GM20431 (cell line): ENCODE data around the gene PDZD2.

Source experiments
- in situ Hi-C: fragments of 300-500 bp; cut with MseI, MboI; formaldehyde crosslinking; loops from one replicate; pipeline ENCODE4 v1.15.0; 2020; ENCODE audit warnings: low sequenced_read_pairs; ENCODE audit not compliant: unreplicated experiment

PDZD2 gene

DNA sequence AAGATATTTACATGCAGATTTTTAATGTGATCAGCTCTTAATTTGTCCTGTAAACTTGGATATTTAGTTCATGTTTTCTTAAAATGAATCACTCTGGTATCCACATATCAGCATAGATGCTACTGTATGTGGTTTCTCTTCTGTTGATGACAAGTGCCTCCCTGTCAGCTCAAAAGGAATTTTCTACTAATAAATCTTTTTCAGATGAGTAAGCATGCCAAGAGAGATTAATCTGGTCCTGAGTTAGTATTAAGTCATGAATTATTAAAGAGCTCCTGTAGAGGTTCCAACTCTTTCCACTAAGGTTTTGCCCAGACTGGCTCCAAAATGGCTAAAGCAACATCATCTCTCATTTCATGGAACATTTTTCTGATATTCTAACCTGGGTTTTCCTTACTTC, 406.0 kb downstream of the PDZD2 start:
- in situ Hi-C loops = no loop called here

DNA sequence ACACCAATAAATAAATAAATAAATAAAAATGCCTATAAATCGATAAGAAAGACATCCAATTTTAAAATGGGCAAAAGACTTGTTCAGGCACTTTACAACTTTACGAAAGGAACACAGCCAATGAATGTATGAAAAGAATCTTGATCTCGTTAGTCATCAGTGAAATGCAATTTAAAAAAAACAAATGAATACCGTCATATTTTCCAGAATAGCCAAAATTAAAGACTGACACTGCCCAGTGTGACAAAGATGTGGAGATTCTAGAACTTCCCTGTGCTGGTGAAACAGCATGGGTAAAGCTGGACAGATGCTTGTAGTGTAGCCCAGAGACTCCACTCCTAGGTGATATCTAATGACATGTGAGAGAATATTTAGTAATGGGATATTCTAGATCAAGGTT, 408.1 kb downstream of the PDZD2 start:
- in situ Hi-C loops = no loop called here

DNA sequence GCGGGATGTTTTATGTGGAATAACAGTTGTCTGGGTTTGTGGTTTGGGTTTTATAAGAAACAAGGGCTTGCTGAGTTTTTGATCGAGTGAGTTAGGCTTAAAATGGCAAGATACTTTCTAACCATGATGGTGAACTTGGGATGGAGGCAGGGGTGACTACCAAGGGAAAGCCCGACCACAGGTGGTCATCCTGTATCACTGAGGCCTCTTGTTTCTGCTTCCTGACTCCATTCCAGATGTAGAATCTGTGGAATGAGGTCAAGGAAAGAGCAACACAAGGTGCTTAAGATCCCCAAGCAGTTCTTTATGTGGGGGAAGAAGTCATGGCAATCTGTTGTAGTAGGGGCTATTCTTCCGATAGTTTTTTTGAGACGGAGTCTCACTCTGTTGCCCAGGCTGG, 412.9 kb downstream of the PDZD2 start:
- in situ Hi-C loops = loop anchor here (25.0 kb wide), 1 partner anchor 114 kb away; no protein-coding TSS in a partner anchor

DNA sequence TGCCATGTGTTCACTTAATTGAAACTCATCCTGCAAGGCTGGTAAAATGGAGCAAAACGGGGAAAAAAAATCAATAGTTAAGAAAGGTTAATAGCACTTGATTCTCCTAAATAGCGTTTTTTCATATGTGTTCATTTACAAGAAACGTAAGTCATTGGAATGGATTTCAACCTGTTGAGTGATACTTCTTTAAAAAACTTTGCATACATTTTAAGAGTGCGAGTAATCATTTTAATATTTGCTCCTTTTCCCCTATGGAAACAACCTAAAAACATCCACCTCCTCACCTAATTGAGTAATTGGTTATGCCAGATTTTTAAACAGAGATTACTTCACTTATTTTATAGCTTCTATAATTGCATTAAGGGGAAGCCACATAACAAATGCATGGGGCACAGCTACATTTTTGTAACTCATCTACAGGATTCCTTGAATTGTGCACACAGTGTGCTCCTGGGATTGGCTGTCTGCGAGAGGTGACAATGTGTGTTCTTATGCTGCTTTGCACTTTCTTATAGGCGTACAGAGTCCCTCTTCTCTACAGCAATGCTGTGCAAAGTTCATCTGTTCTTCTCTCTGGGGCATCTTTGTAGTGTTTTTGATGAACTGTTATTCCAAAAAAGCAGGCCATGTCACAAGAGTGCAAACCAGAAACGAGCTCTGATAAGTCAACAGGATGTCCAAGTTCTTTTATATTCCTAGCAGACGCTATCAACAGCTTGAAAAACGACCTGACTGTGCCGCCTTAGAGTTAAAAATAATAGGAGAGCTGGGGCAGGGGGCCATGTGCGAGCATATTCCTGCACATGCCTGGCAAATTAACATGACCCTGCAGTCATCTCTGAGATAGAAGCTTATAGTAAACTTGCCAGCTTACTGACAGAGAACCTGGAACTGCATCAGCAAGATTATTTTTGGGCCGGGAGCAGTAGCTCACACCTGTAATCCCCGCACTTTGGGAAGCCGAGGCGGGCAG, 417.2 kb downstream of the PDZD2 start:
- in situ Hi-C loops = loop anchor here (25.0 kb wide), 1 partner anchor 119 kb away; no protein-coding TSS in a partner anchor

DNA sequence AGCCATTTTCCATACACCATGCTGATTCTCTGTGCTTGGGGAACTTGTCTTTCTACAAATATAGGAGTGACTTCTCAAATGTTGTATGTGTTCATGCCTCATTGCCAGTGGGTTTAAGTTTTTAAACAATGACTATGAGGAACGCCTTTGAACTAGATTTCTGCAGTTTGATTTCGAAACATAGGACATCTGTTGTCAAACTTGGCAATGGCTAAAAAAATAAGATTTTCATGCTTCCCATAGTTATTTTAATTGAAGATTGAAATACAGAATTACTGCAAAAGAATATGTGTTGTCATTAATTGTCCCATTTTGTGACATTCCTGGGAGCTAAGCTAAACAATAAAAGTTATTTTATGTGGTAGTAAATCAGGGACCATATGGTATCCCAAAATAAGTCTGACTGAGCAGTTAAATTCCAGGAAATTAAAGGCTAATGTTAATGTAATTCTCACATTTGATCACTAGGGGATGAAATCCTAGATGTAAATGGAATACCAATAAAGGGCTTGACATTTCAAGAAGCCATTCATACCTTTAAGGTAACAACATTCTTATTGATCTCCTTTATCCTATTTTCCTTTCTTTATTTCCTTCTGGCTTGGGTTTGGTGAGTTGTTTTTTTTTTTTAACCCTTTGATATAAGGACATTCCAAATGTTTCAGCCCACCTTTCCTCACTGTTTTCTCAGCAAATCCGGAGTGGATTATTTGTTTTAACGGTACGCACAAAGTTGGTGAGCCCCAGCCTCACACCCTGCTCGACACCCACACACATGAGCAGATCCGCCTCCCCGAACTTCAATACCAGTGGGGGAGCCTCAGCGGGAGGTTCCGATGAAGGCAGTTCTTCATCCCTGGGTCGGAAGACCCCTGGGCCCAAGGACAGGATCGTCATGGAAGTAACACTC, 418.5 kb downstream of the PDZD2 start:
- in situ Hi-C loops = loop anchor here (25.0 kb wide), 1 partner anchor 120 kb away; no protein-coding TSS in a partner anchor

DNA sequence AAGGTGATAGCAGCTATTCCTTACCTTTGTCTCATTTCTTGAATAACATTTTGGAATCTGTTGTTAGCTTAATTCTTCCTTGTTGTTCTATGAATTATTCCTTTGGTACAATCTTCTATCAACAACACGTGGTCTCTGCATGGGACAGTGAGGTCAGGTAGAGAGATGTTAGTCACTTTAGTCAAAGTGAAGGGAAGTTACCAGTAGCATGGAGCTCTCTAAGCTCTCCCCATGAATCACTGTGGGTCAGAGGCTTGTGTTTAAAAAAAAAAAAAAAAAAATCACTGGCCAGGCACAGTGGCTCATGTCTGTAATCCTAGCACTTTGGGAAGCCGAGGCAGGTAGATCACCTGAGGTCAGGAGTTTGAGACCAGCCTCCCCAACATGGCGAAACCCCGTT, 419.2 kb downstream of the PDZD2 start:
- in situ Hi-C loops = loop anchor here (25.0 kb wide), 1 partner anchor 121 kb away; no protein-coding TSS in a partner anchor

DNA sequence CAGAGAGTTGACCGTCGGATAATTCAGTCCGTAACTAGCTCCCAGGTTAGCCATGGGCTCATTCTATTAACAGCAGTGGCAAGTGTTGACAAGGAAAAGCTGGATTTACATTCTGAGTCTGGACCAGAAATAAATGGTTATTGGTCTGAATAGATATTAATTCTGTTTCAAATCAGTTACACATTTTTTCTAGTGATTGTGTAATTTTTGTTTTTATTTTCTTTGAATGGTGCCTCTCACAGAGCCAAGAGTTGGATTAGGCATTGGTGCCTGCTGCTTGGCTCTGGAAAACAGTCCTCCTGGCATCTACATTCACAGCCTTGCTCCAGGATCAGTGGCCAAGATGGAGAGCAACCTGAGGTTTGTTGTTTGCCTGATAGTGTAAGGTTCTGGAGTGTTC, 420.1 kb downstream of the PDZD2 start:
- in situ Hi-C loops = loop anchor here (25.0 kb wide), 1 partner anchor 122 kb away; no protein-coding TSS in a partner anchor

DNA sequence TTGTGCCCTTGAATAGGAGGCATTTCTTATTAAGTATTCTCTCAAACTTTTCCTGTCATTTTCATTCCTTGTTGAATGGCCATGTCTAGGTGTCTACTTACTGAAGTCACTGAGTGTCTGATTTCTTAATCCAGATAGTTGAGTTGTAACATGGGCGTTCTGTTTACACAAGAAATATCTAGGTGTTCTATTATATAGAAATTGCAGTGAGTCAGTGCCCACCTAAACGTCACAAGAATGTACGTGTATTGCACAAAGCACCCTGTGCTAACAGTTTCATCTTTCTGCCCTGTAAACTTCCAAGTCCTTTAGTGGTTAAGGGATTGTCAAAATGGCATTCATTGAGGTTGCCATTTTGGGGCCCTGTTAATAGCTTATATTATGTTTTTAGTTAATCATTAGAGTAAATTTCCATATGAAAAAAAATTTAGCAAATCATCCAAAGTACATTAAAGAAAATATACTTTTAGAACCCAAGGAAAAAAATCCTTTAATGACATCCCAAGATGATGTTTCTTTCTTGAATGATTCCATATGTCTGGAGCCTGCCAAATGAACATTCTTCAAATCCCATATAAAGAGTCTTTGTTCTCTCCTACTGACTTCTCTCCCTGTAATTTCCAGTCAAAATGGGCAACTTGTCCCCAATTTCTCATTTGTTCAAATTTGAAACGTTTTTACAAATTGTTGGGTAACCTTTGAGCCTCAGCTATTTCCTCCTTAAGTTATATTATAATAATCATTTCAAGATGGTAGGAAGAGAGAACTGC, 421.0 kb downstream of the PDZD2 start:
- in situ Hi-C loops = loop anchor here (25.0 kb wide), 1 partner anchor 123 kb away; no protein-coding TSS in a partner anchor

DNA sequence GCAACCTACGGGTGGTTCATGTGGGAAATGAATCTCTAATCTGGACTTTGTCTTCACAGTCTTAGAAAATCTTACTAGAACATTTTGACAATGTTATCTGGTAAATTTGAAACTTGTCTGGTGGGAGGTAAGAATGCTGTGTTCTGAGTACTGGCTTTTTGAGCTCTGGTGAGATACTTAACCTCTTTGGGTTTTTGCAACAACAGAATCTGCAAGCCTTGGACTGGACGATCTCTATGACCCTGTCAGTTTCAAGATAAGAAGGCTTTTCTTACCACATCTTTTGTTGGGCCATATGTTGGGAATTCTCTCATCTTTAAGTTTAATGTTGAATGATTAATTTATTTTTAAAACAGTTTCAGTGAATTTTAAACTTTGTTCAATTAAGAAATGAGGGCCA, 422.3 kb downstream of the PDZD2 start:
- in situ Hi-C loops = loop anchor here (25.0 kb wide), 1 partner anchor 124 kb away; no protein-coding TSS in a partner anchor

DNA sequence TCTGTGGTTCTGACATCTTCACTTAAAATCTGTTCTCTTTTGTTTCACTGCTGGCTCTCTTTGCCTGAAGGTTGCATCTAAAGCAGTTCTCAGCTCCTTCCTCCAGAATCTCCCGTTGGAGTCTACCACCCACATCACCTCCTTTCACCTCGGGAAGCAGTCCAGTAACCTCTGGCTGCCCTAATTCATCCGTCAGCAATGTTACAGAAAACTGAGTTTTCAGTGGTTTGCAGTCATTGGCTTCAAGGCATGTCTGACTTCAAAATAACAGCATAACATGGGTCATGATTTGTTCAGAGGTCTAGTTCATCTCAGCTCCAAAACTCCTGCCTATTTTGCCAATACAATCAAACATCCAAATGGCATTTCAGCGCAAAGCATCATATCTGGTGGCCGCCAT, 427.5 kb downstream of the PDZD2 start:
- in situ Hi-C loops = loop anchor here (25.0 kb wide), 1 partner anchor 129 kb away; no protein-coding TSS in a partner anchor

DNA sequence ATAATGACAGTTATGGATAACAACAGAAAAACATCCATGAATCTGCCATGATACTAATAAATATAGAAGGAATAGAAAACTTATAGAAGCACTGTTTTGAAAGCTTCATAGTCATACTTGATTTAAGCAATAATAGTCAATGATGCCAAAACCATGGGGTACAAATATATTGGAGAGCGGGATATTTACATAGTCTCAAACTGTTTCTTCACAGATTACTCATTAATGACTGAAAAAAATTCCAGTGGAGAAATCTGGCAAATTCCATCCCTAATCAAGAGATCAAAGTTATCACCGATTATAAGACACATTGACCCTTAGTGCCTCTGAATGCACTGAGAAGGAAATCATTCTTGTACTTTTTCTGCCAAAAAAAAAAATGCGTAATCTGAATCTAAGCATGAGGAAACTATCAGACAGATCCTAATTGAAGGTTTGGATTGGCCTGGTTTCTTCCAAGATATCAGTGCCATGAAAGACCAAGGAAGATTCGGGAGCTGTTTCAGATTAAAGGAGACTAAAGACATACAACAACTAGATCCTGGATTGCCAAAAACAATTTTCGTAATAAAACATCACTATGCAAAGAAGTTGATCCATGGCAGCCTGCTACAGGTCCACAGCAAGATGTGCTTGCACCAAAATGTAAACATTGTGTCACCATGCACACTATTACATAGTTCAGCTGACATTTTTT, 429.0 kb downstream of the PDZD2 start:
- in situ Hi-C loops = loop anchor here (25.0 kb wide), 1 partner anchor 131 kb away; no protein-coding TSS in a partner anchor

DNA sequence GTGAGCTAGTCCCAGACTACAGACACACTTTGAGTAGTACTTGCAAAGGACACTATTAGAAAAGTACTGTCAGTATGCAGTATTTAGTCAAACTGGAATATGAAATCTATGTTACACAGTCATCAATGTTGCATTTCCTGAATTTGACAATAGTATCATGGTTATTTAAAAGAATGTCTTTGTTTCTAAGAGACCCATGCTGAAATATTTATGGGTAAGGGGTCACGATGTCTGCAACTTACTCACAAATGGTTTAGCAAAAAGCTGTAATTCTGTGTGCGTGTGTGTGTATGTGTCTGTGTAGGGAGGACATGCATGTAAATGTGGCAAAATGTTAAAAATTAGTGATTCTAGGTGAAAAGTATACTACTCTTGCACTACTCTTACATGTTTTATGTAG, 429.6 kb downstream of the PDZD2 start:
- in situ Hi-C loops = loop anchor here (25.0 kb wide), 1 partner anchor 131 kb away; no protein-coding TSS in a partner anchor

DNA sequence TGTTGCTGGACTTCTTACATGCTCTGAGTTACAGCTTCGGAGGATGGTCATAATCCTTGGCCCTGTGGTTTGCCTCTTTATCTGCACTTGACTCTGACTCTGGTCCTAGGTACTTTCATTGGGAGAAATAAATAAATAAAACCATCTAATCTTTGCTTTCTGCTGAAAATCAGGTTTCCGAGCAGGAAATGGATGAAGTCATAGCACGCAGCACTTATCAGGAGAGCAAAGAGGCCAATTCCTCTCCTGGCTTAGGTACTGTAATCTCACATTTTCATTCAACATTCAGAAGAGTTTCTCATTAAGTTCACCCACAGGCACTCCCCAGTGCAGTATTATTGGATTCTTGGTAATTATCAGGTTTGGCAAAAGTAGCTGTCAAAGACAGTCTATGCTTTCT, 430.5 kb downstream of the PDZD2 start:
- in situ Hi-C loops = loop anchor here (25.0 kb wide), 1 partner anchor 132 kb away; no protein-coding TSS in a partner anchor

DNA sequence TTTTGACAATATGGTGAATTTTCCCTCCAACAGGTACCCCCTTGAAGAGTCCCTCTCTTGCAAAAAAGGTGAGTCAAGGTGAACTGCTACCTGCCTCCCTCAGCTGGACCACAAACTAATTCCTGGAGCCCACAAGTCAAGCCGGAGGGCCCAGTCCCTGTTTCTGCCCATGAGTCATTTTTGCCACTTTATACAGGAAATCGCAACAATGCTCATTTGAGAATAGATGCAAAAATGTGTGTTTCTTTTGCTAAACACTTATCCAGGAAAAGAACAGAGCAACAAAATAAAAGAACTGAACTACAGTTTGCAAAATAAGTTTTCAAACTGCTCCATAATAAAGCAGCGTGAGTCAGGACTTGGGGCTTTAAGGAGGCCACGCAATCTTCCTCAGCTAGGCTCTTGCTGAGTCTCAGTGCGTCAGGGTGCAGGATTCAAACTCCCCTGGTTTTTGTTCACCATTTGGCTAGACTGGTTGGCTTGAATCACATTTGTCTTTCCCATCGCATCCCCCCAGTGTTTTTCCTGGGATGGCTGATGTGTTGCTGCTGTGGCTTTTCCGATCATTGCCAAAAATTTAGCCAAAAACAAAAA, 432.5 kb downstream of the PDZD2 start:
- in situ Hi-C loops = loop anchor here (10.0 to 25.0 kb wide), 2 partner anchors 134 to 247 kb away; no protein-coding TSS in a partner anchor

DNA sequence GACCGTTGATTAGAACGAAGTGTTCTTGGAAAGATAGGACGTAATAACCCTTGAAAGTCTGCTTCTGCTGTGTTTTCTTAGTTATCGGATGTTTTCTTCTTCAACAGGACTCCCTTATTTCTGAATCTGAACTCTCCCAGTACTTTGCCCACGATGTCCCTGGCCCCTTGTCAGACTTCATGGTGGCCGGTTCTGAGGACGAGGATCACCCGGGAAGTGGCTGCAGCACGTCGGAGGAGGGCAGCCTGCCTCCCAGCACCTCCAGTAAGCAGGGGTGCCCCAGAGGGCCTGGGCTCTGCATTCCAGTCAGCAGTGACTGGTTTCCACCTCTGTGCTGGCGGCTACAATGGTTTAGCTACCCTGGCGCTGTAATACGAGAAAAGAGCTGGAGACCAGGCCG, 433.1 kb downstream of the PDZD2 start:
- in situ Hi-C loops = loop anchor here (10.0 to 25.0 kb wide), 2 partner anchors 135 to 247 kb away; no protein-coding TSS in a partner anchor

DNA sequence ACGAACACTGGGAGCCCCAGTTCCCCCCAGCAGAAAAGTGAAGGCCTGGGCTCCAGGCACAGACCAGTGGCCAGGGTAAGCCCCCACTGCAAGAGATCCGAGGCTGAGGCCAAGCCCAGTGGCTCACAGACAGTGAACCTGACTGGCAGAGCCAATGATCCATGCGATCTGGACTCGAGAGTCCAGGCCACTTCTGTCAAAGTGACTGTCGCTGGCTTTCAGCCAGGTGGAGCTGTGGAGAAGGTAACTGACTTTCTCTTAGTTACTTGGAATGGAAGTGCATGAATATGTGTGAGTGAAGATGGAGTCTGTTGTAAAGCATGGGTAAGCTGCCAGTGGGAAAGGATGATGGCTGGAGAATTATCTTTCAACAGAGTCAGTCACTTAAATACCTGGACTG, 435.5 kb downstream of the PDZD2 start:
- in situ Hi-C loops = loop anchor here (10.0 to 25.0 kb wide), 2 partner anchors 137 to 250 kb away; no protein-coding TSS in a partner anchor

DNA sequence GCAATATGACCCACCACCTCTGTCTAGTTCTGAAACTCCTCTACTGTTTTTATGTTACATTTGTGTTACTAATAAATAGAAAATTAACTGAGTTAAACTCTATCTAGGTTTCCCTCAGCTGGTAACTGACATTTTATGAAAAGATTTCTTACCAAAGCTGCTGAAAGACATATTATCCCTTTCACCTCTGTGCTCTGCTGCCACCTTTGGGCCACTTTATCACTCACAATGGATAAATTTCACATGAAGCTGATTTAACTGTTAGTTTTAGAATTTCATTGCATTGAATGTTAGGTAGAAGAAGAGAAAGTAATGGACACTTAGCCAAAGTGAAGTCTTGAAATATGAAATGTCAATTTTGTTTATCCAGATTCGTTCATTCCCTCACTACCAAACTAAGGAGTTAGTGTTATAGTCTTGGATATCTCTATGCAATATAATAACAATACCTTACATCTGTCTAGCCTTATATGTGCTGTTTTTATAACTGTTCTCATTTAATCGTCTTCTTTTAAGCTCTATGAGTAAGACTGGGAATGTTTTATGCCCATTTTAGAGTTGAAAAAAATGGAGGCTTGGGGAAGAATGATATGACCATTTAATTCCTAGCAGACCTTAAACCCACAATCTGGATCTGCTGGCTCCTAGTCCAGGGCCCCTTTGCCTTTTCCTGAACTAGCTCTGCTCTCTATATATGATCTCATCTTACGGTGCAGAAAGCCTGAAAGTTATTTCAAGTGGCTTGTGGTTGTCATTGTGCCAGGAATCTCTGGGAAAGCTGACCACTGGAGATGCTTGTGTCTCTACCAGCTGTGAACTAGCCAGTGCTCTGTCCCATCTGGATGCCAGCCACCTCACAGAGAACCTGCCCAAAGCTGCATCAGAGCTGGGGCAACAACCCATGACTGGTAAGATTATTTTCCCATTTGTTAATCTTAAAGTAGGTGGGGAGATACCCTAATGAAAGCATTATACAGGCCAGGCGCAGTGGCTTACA, 438.1 kb downstream of the PDZD2 start:
- in situ Hi-C loops = loop anchor here (10.0 to 25.0 kb wide), 2 partner anchors 252 to 490 kb away; no protein-coding TSS in a partner anchor
